Keratinocyte (primary cell): Measurements from ENCODE around the gene CALY. TPM values are rescaled to one million over a fixed set of nuclear protein-coding genes. Genes with fewer than 3 reads are reported as not detected.

Source experiments
- DNase-seq: peaks from one replicate; pipeline ENCODE4 v3.0.0-alpha.2; 2011; ENCODE audit warnings: low read depth, missing footprints, low spot score
- FAIRE-seq: peaks from 2 replicates; lab custom pipeline; 2011; peaks lifted over from hg19 to GRCh38; lab: Jason Lieb, UNC
- H2AFZ ChIP-seq: 2 replicates; pipeline ENCODE4 v1.6.0; 2012; ENCODE audit warnings: low read length, control low read depth, inconsistent platforms; ENCODE audit not compliant: control insufficient read depth
- H3K27ac ChIP-seq: 2 replicates; pipeline ENCODE4 v1.5.1; 2011; ENCODE audit warnings: low read length; ENCODE audit not compliant: control insufficient read depth, insufficient read depth
- H3K27me3 ChIP-seq: 3 replicates; pipeline ENCODE4 v1.6.0; 2011; ENCODE audit warnings: low read length; ENCODE audit not compliant: control insufficient read depth, insufficient read depth; ENCODE audit errors: extremely low read depth
- H3K36me3 ChIP-seq, 2 experiments: 2 replicates in 1 of 2; 3 replicates in 1 of 2; pipeline ENCODE4 v1.5.1; 2011; ENCODE audit warnings: low read length in 2 of 2, mild to moderate bottlenecking in 1 of 2; ENCODE audit not compliant: control insufficient read depth in 2 of 2, insufficient read depth in 2 of 2; ENCODE audit errors: extremely low read depth in 1 of 2
- H3K4me1 ChIP-seq: 3 replicates; pipeline ENCODE4 v1.5.1; 2011; ENCODE audit warnings: low read length; ENCODE audit not compliant: control insufficient read depth, insufficient read depth; ENCODE audit errors: extremely low read depth
- H3K4me2 ChIP-seq: 3 replicates; pipeline ENCODE4 v1.6.0; 2011; ENCODE audit warnings: low read depth, low read length; ENCODE audit not compliant: control insufficient read depth, insufficient read depth; ENCODE audit errors: extremely low read depth
- H3K4me3 ChIP-seq, 3 experiments: fragments of 200-600 bp in 1 of 3; sonication (generic) in 1 of 3; 2 replicates in 2 of 3; 3 replicates in 1 of 3; pipeline ENCODE4 v1.5.1; 2011 to 2016; ENCODE audit warnings: low read length in 3 of 3, mild to moderate bottlenecking in 3 of 3, control low read depth in 2 of 3, inconsistent platforms in 1 of 3, low read depth in 1 of 3, mixed read lengths in 1 of 3, mixed run types in 1 of 3, moderate library complexity in 1 of 3; ENCODE audit not compliant: control insufficient read depth in 2 of 3, insufficient read depth in 2 of 3; ENCODE audit errors: extremely low read depth in 1 of 3
- H3K79me2 ChIP-seq: 2 replicates; pipeline ENCODE4 v1.6.0; 2012; ENCODE audit warnings: low read length; ENCODE audit not compliant: control insufficient read depth, insufficient read depth
- H3K9ac ChIP-seq: 3 replicates; pipeline ENCODE4 v1.6.0; 2011; ENCODE audit warnings: low read length; ENCODE audit not compliant: control insufficient read depth, insufficient read depth; ENCODE audit errors: extremely low read depth
- H3K9me1 ChIP-seq: 3 replicates; pipeline ENCODE4 v1.6.0; 2011; ENCODE audit warnings: low read length; ENCODE audit not compliant: control insufficient read depth, insufficient read depth; ENCODE audit errors: extremely low read depth
- H3K9me3 ChIP-seq: 2 replicates; pipeline ENCODE4 v1.5.1; 2012; ENCODE audit warnings: low read depth, low read length; ENCODE audit not compliant: control insufficient read depth
- H4K20me1 ChIP-seq: 3 replicates; pipeline ENCODE4 v1.6.0; 2011; ENCODE audit warnings: low read length; ENCODE audit not compliant: control insufficient read depth, insufficient read depth; ENCODE audit errors: extremely low read depth
- EZH2 ChIP-seq: IDR thresholded peaks from one replicate; pipeline ENCODE4 v1.6.1; 2012; ENCODE audit warnings: inconsistent platforms, mild to moderate bottlenecking, low read length, moderate library complexity
- dilution Hi-C: fragments of 300-500 bp; cut with MboI; formaldehyde crosslinking; loops from one replicate; pipeline ENCODE4 v1.7.0; 2020; ENCODE audit warnings: low sequenced_read_pairs; ENCODE audit not compliant: extremely low pct_ligation_motif_present
- polyA plus RNA-seq, 5 experiments: library from polyadenylated mRNA; depleted of rRNA in 3 of 5; stranded (reverse) in 3 of 5; stranded (forward) in 1 of 5; unstranded in 1 of 5; fragments of >200 nt; gene quantifications; 1 replicate in 1 of 5; 2 replicates in 3 of 5; 3 replicates in 1 of 5; pipeline versions ENCODE4 v1.2.1 to v1.2.3, GENCODE V29; 2011 to 2012; ENCODE audit warnings: missing spikeins in 2 of 5, low read depth in 1 of 5, low replicate concordance in 1 of 5
- TF ChIP-seq, protein P1 (sequence below), 3 experiments: IDR thresholded peaks in 1 of 3; conservative IDR thresholded peaks in 1 of 3; optimal IDR thresholded peaks in 1 of 3; 2 replicates in 2 of 3; 3 replicates in 1 of 3; pipeline versions ENCODE3 to v1.5.1; 2011; ENCODE audit warnings: low read length in 3 of 3, mild to moderate bottlenecking in 3 of 3, moderate library complexity in 2 of 3, control low read depth in 1 of 3, inconsistent platforms in 1 of 3; ENCODE audit not compliant: insufficient read depth in 2 of 3; ENCODE audit errors: extremely low read depth in 1 of 3

CALY gene
- polyA plus RNA-seq, 1 donor (not counting 4 experiments of a cell fraction or from before 2014, with no cell fraction given) = not detected

DNA sequence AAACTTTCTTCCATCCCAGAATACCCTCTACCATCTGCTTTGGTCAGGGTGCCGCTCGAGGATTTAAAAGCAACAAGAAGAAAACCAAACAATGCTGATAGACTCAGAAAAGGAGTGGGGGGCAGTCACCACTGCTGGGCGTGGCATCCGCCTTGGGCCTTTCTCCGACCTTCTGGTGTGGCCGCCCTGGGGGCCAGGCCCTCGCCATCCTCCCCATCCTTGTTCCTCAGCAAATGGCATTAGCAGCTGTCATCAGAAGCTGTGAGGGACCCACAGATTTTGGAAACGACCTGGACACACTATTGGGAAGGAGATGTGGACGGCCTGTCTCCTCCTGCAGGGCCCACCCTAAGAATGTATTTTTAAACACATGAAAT lies 23.9 kb downstream of the CALY start:
- Histone ChIP-seq H3K4me1 (peaks cover 3% of the 10 kb centered on the region), H3K79me2 (peaks cover 7% of the 10 kb centered on the region), H3K36me3 (peaks cover 12% of the 10 kb centered on the region in 2 experiments), H3K4me3 (no peak overlapping the region), H2AFZ (no peak overlapping the region), H3K27ac (no peak overlapping the region), H3K9ac (no peak overlapping the region), H4K20me1 (no peaks in the 10 kb centered on the region), H3K9me1 (no peaks in the 10 kb centered on the region), H3K4me2 (no peak overlapping the region), H3K9me3 (no peaks in the 10 kb centered on the region), H3K27me3 (no peaks in the 10 kb centered on the region)
- DNase-seq = no peak
- TF ChIP-seq, protein P1, sequence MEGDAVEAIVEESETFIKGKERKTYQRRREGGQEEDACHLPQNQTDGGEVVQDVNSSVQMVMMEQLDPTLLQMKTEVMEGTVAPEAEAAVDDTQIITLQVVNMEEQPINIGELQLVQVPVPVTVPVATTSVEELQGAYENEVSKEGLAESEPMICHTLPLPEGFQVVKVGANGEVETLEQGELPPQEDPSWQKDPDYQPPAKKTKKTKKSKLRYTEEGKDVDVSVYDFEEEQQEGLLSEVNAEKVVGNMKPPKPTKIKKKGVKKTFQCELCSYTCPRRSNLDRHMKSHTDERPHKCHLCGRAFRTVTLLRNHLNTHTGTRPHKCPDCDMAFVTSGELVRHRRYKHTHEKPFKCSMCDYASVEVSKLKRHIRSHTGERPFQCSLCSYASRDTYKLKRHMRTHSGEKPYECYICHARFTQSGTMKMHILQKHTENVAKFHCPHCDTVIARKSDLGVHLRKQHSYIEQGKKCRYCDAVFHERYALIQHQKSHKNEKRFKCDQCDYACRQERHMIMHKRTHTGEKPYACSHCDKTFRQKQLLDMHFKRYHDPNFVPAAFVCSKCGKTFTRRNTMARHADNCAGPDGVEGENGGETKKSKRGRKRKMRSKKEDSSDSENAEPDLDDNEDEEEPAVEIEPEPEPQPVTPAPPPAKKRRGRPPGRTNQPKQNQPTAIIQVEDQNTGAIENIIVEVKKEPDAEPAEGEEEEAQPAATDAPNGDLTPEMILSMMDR (optimal IDR thresholded peaks at IDR 0.05 in 1 of 3, IDR thresholded peaks at IDR 0.05 in 1 of 3, conservative IDR thresholded peaks at IDR 0.05 in 1 of 3; ENCODE audit: extremely low read depth in 1 of 3, insufficient read depth in 2 of 3, low read length in 3 of 3) = no peak
- TF ChIP-seq EZH2 = no peak
- FAIRE-seq = no peak
- dilution Hi-C loops = no loop called here

DNA sequence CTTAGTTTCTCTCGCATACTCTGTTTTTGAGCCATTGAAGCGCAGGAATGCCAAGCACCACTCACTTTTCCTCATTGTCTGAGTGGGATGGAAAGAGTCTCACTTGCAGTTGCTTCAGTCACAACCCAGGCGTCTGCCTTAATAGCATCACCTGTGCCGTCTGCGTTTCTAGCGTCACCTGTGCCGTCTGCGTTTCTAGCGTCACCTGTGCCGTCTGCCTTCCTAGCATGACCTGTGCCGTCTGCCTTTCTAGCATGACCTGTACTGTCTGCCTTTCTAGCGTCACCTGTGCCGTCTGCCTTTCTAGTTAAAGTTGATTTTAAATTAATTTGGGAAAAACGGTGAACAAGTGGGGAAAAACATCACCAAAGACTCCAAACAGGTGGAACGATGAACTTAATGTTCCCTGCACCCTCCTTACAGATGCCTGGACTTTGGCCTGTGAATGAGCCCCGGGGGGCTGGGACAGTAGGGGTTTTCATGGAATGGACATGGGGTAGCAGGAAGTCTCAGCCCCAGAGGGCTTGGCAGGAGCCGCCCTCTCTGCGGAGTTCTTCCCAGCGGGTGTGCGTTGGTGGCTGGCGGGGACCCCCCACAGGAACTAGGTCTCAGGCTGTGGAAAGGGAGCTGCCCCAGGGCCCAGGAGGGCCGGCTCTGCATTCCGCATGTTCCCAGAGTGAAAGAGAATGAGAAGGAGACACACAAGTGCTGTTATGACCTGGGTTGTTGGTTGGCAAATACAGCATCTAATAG lies 24.5 kb downstream of the CALY start:
- Histone ChIP-seq H3K4me1 (peaks cover 6% of the 10 kb centered on the region), H3K9ac (no peak overlapping the region), H3K4me3 (no peak overlapping the region), H3K27me3 (no peaks in the 10 kb centered on the region), H4K20me1 (no peaks in the 10 kb centered on the region), H3K27ac (no peak overlapping the region), H3K9me3 (no peaks in the 10 kb centered on the region), H3K9me1 (no peaks in the 10 kb centered on the region), H3K79me2 (peaks cover 12% of the 10 kb centered on the region), H3K36me3 (peaks cover 12% of the 10 kb centered on the region in 2 experiments), H2AFZ (no peak overlapping the region), H3K4me2 (no peak overlapping the region)
- dilution Hi-C loops = no loop called here
- no peak for FAIRE-seq
- TF ChIP-seq, protein P1 (optimal IDR thresholded peaks at IDR 0.05 in 1 of 3, IDR thresholded peaks at IDR 0.05 in 1 of 3, conservative IDR thresholded peaks at IDR 0.05 in 1 of 3; ENCODE audit: extremely low read depth in 1 of 3, insufficient read depth in 2 of 3, low read length in 3 of 3) = no peak
- no peak for TF ChIP-seq EZH2
- no peak for DNase-seq
